HepG2 (cell line): ENCODE data around the gene CRIM1. TPM values are rescaled to one million over a fixed set of nuclear protein-coding genes. Genes with fewer than 3 reads are reported as not detected.

Experiments used
- BRD4 ChIP-seq: sonication (generic); formaldehyde crosslinking; IDR thresholded peaks from 2 replicates; pipeline ENCODE4 v1.4.0; 2020; ENCODE audit warnings: missing genetic modification reagents
- CBFB ChIP-seq: sonication (generic); formaldehyde crosslinking; IDR thresholded peaks from 2 replicates; pipeline ENCODE4 v1.4.0; 2020; ENCODE audit warnings: missing genetic modification reagents
- CENPBD1 ChIP-seq: sonication (generic); formaldehyde crosslinking; IDR thresholded peaks from 2 replicates; pipeline ENCODE4 v1.8.0; 2022; ENCODE audit warnings: missing genetic modification reagents, low read depth, mild to moderate bottlenecking, borderline replicate concordance
- HOXA3 ChIP-seq: sonication (generic); formaldehyde crosslinking; IDR thresholded peaks from 2 replicates; pipeline ENCODE4 v1.5.0; 2020; ENCODE audit warnings: missing genetic modification reagents
- KAT2B ChIP-seq: fragments of 150-350 bp; IDR thresholded peaks from 2 replicates; pipeline ENCODE4 v1.6.1; 2014; ENCODE audit warnings: low read depth, low read length, borderline replicate concordance
- KDM4B ChIP-seq: sonication (generic); formaldehyde crosslinking; IDR thresholded peaks from 2 replicates; pipeline ENCODE4 v1.4.0; 2020; ENCODE audit warnings: missing genetic modification reagents
- KLF11 ChIP-seq: IDR thresholded peaks from 2 replicates; pipeline ENCODE4 v1.6.1; 2016; ENCODE audit warnings: missing compliant biosample characterization
- NCOA2 ChIP-seq: sonication (generic); formaldehyde crosslinking; IDR thresholded peaks from 2 replicates; pipeline ENCODE4 v1.8.0; 2022; ENCODE audit warnings: inconsistent platforms
- PTBP1 ChIP-seq: fragments of 200-400 bp; formaldehyde crosslinking; IDR thresholded peaks from 2 replicates; pipeline ENCODE4 v1.6.1; 2018; ENCODE audit warnings: low read length, low read depth; ENCODE audit not compliant: poor library complexity, severe bottlenecking
- SIN3B ChIP-seq: fragments of 150-350 bp; IDR thresholded peaks from 2 replicates; pipeline ENCODE4 v1.6.1; 2014; ENCODE audit warnings: low read length
- SNAI1 ChIP-seq: sonication (generic); formaldehyde crosslinking; IDR thresholded peaks from 2 replicates; pipeline ENCODE4 v1.5.0; 2020; ENCODE audit warnings: mild to moderate bottlenecking, missing genetic modification reagents, borderline replicate concordance
- ZFP36L1 ChIP-seq: sonication (generic); formaldehyde crosslinking; IDR thresholded peaks from 2 replicates; pipeline ENCODE4 v1.8.0; 2022; ENCODE audit warnings: mild to moderate bottlenecking, missing genetic modification reagents, moderate library complexity
- ZKSCAN1 ChIP-seq: fragments of 150-350 bp; IDR thresholded peaks from 2 replicates; pipeline ENCODE4 v1.6.1; 2014; ENCODE audit warnings: low read length
- ZMAT3 ChIP-seq: sonication (generic); formaldehyde crosslinking; conservative IDR thresholded peaks from 2 replicates; pipeline ENCODE4 v1.7.0; 2021; ENCODE audit warnings: missing genetic modification reagents
- ZNF460 ChIP-seq: sonication (generic); formaldehyde crosslinking; IDR thresholded peaks from 2 replicates; pipeline ENCODE4 v1.5.1; 2020; ENCODE audit warnings: missing genetic modification reagents, mild to moderate bottlenecking, borderline replicate concordance
- ZNF605 ChIP-seq: sonication (generic); formaldehyde crosslinking; IDR thresholded peaks from 2 replicates; pipeline ENCODE4 v1.8.0; 2022; ENCODE audit warnings: mild to moderate bottlenecking, missing genetic modification reagents
- ZNF784 ChIP-seq: sonication (generic); formaldehyde crosslinking; IDR thresholded peaks from 2 replicates; pipeline ENCODE4 v1.5.1; 2020; ENCODE audit warnings: missing genetic modification reagents, mild to moderate bottlenecking, borderline replicate concordance
- polyA plus RNA-seq, 8 experiments: library from polyadenylated mRNA; depleted of rRNA in 3 of 8; stranded (reverse) in 7 of 8; unstranded in 1 of 8; fragments of >200 nt; fragmentation: Illumina TruSeq in 4 of 8; extraction: Trizol in 4 of 8; gene quantifications; 2 replicates each; pipeline versions ENCODE4 v1.2.1 to v1.2.3, GENCODE V29; 2011 to 2016; ENCODE audit warnings: low read depth in 4 of 8, missing spikeins in 1 of 8, mixed read lengths in 1 of 8; ENCODE audit not compliant: insufficient read depth in 1 of 8
- total RNA-seq, 5 experiments: library from RNA; depleted of rRNA; stranded (reverse); fragments of >200 nt; fragmentation: Illumina TruSeq; extraction: Trizol; gene quantifications; 2 replicates each; pipeline ENCODE4 v1.2.3, GENCODE V29; 2016; ENCODE audit warnings: low read depth in 1 of 5
- TF ChIP-seq, protein P1 (sequence below): sonication (generic); formaldehyde crosslinking; IDR thresholded peaks from 2 replicates; pipeline ENCODE4 v1.4.0; 2020; ENCODE audit warnings: missing genetic modification reagents
- TF ChIP-seq, protein P2 (sequence below): sonication (generic); formaldehyde crosslinking; IDR thresholded peaks from 2 replicates; pipeline ENCODE4 v1.5.0; 2020; ENCODE audit warnings: mild to moderate bottlenecking, missing genetic modification reagents, borderline replicate concordance

Gene CRIM1
- total and polyA plus RNA-seq, 2 of the 13 experiments (the other 11 are each of a cell fraction or from before 2014, with no cell fraction given): 39.1 to 69.9 TPM

DNA sequence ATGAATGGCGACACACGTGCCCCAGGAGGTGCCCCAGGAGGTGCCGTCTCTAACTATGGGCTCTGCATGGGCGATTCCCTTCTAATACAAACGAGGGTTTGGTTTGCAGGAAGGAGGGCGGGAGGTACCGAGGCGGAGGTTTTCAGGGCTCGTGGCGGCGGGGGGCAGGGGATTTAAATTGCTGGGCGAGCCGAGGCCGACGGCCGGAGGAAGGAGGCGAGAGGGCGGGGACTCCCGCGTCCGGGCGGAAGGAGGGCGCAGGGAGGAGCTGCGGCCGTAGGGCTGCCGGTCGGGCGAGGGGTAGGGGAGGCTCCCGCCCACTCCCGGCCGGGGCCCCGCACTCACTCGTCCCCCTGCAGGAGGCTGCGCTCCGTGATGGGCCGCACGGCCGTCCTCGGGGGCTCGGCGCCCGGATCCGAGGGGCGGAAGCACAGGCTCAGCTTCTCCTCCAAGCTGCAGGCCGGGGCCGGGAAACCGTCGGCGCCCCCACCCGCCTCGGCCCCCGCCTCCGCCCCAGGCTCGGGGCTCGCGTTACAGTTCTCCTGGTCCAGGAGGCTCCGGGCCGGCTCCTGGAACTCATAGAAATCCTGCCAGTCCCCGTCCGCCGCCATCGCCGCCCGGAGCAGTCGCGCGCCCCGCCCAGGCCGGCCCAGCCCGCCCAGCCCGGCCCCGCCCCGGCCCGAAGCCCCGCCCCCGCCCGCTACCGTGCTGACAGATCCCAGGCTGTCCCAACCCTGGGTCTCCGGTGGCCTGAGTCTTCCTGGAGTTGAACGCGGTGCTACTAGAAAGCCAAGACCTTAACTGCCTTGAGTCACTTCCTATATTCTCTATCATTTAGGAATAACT lies 242.2 kb downstream of the CRIM1 start, which contains the start of gene FEZ2 (continued):
- TF ChIP-seq ZNF784 (CRISPR knock-in tag): no peak
- TF ChIP-seq CENPBD1 (CRISPR knock-in tag): no peak
- TF ChIP-seq SIN3B: no peak
- TF ChIP-seq, protein P1, sequence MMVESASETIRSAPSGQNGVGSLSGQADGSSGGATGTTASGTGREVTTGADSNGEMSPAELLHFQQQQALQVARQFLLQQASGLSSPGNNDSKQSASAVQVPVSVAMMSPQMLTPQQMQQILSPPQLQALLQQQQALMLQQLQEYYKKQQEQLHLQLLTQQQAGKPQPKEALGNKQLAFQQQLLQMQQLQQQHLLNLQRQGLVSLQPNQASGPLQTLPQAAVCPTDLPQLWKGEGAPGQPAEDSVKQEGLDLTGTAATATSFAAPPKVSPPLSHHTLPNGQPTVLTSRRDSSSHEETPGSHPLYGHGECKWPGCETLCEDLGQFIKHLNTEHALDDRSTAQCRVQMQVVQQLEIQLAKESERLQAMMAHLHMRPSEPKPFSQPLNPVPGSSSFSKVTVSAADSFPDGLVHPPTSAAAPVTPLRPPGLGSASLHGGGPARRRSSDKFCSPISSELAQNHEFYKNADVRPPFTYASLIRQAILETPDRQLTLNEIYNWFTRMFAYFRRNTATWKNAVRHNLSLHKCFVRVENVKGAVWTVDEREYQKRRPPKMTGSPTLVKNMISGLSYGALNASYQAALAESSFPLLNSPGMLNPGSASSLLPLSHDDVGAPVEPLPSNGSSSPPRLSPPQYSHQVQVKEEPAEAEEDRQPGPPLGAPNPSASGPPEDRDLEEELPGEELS: peak; percentile 32; the same call in 1 of the 2 replicates
- no peak for TF ChIP-seq ZKSCAN1
- no peak; the same call in 1 of the 2 replicates for TF ChIP-seq KLF11
- no peak for TF ChIP-seq CBFB (CRISPR knock-in tag)
- TF ChIP-seq ZNF605 (CRISPR knock-in tag): no peak; the same call in 1 of the 2 replicates
- no peak for TF ChIP-seq ZFP36L1 (CRISPR knock-in tag)
- TF ChIP-seq NCOA2: no peak
- peak; percentile 61 for TF ChIP-seq HOXA3 (CRISPR knock-in tag)
- no peak for TF ChIP-seq ZNF460
- TF ChIP-seq SNAI1: no peak
- TF ChIP-seq KDM4B (CRISPR knock-in tag): no peak
- TF ChIP-seq, protein P2, sequence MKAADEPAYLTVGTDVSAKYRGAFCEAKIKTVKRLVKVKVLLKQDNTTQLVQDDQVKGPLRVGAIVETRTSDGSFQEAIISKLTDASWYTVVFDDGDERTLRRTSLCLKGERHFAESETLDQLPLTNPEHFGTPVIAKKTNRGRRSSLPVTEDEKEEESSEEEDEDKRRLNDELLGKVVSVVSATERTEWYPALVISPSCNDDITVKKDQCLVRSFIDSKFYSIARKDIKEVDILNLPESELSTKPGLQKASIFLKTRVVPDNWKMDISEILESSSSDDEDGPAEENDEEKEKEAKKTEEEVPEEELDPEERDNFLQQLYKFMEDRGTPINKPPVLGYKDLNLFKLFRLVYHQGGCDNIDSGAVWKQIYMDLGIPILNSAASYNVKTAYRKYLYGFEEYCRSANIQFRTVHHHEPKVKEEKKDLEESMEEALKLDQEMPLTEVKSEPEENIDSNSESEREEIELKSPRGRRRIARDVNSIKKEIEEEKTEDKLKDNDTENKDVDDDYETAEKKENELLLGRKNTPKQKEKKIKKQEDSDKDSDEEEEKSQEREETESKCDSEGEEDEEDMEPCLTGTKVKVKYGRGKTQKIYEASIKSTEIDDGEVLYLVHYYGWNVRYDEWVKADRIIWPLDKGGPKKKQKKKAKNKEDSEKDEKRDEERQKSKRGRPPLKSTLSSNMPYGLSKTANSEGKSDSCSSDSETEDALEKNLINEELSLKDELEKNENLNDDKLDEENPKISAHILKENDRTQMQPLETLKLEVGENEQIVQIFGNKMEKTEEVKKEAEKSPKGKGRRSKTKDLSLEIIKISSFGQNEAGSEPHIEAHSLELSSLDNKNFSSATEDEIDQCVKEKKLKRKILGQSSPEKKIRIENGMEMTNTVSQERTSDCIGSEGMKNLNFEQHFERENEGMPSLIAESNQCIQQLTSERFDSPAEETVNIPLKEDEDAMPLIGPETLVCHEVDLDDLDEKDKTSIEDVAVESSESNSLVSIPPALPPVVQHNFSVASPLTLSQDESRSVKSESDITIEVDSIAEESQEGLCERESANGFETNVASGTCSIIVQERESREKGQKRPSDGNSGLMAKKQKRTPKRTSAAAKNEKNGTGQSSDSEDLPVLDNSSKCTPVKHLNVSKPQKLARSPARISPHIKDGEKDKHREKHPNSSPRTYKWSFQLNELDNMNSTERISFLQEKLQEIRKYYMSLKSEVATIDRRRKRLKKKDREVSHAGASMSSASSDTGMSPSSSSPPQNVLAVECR (CRISPR knock-in tag): peak; percentile 87; the same call in 1 of the 2 replicates
- TF ChIP-seq PTBP1: no peak
- TF ChIP-seq BRD4 (CRISPR knock-in tag): 0 out of 2 replicates have a peak, but pooled peaks have one; percentile 56
- TF ChIP-seq ZMAT3 (CRISPR knock-in tag): no peak
- TF ChIP-seq KAT2B: no peak
